ENCODE results near the gene RXRB.

Gene RXRB

DNA sequence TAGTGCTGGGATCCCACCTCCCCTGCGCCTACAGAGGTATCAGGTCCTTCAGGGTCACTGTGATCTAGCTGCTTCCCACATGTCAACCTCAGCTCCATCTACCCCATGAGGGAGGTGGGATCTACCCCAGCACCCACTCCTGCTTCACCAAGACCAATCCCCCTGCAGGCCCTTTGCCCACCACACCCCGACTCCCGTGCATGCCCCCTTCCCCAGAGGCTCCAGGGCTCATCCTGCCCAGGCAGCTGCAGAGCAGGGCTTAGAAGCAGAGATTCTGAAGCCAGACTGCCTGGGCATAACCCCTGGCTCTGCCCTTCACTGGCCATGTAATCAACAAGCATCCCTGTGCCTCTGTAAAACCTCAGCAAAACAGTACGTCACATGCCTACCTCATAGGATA, 25.7 kb downstream of the RXRB start:
- no peak for DNase-seq

DNA sequence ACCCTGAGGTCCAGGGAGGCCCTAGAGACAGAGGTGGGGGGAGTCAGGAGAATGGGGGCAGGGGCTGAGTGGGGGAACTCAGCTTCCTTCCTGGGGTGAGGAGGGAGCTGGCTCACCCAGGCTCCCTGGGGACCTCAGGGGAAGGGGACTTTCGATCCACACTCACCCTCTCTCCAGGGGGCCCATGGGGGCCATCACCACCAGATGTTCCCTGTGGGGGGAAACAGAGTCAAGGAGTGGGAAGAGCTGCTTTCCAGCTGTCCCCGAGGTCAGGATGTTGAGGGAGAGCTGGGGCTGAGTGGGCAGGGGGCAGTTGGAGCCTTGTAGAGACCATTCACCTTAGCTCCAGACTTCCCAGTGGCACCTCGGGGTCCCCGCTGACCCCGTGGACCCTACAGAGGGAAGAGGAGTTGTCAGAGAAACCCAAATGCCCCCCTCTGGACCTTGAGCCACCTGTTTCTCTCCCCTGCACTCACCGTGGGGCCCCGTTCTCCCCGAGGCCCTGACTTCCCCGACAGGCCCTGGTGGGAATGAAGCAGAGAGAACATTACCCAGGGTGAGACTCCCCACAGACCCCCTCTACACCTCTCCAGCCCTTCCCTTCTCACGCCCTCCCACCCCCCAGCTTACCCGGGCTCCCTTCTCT, 26.8 kb downstream of the RXRB start:
- no peak for DNase-seq

DNA sequence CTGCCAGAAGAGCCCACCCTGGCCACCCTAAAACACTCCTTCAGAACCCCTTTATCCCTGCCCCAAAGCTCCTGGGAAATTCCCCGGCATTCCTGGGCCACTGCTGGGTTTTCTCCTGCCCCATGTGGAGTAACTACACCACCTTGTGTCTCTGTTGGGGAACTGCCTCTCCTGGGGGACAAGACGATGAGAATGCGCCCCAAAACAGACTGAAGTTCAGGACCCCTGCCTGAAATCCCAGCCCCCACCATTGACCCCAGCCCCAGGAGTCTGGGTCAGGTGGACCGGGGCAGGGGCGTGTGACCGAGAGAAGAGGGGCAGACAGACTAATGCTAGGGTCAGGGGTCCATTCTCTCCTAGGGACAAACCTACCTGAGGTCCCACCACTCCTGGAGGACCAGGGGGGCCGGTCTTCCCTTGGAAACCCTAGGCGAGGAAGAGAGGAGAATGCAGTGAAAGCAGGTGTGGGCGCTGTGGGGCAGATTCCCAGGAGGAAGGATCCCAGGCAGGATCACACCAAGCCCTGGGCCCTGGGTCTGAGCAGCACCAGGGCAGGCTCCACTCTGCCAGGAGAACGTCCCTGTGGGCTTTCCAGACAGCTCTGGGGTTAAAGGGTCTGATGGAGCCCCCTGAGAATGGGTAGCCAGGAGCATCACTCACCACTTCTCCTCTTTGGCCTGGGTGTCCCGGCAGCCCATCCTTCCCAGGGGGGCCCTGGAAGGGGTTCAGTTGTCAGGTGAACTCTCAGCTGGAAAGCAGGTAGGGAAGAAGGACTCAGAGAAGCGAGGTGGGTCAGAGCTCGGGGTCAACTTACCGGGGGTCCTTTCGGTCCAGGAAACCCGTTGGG, 27.6 kb downstream of the RXRB start:
- DNase-seq, result no peak

DNA sequence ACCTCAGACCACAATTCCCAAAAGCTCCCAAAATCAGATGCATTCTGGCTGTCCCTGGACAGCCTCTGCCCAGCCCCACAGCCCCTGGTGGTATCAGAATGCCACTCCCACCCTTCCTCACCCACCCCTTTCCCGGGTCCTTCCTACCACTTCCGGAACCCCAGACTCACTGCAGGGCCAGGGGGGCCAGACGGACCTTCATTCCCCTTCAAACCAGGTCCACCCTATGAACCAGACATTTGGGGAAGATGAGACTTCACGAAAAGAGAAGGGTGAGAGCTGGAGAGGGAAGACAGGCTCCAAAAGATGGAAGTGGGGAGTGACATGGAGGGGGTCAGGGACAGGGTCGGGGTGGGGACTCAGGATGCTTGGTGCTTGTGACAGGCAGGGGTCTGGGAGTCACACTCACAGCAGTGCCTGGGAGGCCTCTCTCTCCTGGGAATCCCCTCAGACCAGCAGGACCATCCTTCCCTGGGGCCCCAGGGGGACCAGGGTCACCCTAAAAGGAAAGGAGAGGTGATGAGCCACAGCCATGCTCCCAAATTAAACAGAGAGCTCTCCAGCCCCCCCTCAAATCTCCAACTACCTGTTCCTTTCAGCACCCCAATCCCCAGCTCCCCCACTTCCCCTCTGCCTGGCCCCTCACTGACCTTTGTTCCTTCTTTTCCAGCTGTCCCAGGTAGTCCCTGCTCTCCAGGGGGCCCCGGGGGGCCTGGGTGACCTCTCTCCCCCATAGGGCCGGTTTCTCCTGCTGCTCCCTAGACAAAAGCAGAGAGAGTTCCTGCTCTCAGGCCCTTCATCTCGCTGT, 28.4 kb downstream of the RXRB start:
- no peak for DNase-seq

DNA sequence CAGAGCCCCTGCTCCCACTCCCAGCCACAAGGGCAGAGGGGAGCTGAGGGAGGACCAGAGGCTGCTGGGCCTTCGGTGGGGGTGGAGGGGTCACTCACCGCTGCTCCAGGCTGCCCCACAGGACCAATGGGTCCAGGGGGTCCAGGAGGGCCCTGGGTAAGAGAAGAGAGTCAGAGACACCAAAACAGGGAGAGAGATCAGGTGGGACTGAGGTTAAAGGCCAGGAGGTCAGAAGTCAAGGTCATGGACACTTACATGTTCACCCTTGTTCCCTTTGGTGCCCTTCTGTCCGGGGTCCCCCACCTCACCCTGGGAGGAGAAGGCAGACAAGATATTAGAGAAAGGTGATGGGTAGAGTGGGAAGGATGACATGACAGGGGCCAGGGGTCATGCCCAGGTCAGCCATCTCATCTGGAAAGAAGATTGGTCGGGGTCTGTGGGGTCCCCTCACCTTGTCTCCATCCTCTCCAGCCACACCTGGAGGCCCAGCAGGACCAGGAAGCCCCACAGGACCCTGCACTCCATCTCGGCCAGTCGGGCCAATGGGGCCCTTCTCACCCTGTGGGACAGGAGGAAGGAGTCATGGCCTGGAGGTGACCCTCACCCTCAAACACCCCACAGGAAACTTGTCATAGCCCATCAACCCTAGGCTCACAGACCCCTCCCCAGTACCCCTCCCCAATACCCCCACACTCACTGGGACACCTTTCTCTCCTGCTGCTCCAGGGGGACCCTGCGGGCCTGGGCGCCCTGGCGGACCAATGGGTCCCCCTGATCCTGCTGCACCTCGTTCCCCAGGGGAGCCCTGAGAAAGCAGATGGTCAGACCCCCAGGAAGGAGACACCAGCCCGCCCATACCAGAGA, 29.2 kb downstream of the RXRB start:
- no peak for DNase-seq

DNA sequence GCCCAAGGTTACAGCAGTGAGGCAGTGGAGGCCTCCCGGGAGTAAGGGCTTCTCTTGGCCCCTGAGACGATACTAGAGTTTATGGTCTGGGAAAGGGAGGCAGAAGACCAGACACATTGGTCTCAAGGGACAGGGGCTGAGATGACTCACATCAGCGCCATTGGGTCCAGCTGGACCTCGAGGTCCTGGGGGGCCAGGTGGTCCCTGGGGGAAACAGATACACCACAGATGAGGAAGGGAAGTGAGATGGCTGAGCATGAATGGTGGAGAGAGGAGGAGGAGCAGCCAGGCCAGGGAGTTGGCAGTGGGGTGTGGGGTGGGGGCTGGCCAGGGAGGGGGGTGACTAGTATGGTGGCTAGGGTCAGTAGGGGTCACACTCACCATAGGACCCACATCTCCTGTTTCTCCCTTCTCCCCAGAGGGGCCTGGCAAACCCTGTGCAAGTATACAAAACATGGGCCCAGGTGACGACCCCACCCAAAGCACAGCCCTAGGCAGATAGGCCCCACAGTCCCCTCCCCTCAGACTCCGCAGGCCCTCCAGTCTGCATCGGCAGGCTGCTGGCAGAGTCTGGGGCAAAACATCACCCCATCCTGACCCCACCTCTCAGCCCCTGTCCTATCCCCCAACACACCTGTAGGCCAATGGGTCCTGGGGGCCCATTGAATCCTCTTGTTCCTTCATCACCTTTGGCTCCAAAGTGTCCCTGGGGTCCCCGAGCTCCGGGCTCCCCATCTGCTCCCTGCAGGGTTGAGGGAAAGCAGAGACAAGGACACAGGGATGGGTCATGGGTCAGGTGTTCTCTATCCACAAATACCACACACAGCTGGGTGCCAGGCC, 30.1 kb downstream of the RXRB start:
- no peak for DNase-seq

DNA sequence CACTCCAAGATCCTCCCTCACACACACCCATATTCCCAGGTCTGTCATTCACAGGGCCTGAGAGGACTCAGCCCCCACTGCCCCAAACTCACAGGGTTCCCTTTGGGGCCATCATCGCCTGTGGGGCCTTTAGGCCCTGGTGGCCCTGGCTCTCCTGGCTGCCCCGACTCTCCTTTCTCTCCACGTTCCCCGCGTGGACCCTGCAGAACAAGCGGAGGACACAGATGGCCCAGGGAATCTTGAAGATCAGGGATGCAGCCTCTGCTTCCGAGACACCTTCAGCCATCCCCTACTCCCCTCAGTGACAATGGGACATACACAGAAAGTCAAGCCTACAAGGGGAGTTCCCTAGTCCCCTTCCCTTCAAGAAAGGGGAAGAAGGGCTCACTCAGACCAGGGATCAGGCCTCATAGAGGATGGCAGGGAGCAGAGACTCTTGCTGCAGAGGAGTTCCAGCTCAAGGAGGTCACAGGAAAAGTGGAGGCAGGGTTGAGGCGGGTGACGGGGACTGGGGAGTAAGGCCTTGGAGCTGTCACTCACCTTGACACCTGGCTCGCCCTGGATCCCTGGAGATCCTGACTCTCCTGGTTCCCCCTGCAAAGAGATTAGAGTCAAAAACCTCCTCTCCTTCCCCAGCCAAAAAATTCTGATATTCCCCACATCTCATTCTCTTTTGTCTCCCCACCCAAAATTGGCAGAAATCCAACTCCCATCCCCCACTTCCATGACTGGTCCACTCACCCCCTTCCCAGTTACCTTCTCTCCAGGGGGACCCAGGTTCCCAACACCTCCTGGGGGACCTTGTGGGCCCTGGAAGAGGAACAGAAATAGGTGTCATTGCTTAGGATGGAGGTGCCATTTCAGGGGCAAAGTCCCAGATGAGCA, 30.9 kb downstream of the RXRB start:
- no peak for DNase-seq

DNA sequence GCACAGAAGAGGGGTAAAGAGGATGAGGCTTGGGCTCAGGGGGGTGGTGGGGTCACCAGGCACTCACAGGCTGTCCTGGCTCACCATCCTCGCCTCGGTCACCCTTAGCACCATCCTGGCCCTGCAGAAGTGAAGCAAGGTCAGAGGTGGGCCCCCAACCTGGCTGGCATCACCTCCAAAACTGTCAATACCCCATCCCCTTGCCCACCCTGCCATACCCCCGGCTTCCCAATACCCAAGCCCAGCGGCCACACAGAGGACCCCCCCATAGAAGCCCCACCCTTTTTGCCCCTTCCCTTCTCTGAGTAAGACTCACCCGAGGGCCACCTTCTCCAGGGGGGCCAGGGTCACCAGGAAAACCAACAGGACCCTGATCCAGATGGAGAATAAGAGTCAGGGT, 31.8 kb downstream of the RXRB start:
- DNase-seq, result no peak

DNA sequence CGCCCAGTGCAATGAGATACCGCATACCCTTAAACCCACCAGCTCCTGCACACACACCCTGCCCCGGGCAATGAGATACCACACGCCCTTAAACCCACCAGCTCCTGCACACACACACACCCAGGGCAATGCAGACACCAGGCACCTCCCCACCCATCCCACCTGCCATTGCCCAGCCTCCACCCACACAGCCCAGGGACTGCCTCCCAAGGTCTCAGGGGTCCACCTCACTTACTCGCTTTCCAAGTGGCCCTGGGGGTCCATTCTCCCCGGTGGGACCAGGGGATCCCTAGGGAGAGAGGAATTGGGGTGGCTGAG, 32.2 kb downstream of the RXRB start:
- no peak for DNase-seq

DNA sequence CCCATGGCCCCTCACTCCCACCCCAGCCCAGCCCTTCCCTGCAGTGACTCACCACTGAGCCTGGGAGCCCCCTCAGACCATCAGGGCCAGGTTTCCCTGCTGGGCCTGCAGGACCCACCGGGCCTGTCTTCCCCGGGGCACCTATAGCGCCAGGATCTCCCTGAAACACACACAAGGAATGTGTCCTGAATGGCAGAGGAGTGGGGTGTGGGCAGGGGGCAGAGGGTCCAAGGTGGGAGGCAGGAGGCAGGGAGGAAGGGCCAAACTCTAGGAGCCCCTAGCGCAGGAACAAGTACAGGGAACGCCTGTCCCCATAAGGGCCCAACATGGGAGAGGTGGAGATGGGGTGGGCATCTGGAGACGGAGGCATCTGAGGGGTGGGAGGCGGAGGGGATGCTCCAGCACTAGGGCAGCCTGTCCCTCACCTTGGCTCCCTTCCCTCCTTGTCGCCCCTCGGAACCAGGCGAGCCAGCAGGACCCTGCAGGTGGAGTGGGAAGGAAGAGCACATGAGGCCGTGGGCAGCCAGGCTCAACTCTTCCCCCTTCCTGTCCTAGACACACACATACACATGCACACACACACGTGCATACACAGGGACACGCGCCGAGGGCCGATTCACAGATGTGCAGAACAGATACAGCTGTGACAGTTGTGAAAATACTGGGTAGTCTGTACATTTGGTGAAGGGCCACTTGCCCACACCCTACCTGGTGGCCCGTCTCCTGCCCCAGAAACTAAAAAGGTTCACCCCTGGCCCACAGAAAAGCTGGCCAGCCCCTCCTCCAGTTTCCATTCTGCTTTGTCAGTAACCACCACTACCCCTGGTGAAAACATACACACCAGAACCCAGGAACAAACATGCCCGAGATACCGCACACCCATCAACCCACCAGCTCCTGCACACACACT, 32.8 kb downstream of the RXRB start:
- DNase-seq, result no peak

DNA sequence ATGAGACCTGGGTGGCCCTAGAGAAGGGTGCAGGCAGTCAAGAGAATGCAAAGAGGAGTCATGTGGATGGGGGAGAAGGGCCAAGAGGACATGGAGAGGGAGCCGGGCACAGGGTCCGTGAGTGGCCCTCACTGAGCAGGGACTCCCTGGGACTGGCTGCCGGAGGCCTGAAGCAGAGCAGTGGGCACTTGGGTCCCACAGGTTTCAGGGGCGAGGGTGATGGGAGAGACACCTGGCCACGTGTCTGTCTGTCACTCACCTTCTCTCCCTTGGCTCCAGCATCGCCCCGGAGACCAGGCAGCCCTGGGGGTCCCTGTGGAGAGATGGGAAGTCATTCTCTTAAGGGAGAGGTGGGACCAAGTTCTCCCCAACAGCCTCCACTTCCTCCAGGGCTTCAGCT, 33.7 kb downstream of the RXRB start:
- DNase-seq, result no peak

DNA sequence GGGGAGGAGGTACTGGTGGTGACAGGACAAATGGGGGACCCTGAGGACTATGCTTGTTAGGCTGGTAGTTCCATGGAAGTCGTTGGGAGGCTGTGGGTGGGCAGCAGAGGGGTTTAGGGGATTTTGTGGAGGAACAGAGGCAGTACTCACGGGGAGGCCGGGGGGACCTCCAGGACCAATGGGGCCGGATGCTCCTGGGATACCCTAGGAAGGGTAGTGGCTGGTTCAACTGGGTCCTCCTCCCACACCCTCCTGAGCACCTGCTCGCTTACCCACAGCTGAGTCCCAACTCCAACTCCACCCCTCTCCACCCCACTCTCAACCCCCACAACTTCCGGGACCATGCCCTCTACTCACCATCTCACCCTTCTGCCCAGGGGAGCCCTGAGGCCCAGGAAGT, 34.1 kb downstream of the RXRB start:
- DNase-seq, result no peak

DNA sequence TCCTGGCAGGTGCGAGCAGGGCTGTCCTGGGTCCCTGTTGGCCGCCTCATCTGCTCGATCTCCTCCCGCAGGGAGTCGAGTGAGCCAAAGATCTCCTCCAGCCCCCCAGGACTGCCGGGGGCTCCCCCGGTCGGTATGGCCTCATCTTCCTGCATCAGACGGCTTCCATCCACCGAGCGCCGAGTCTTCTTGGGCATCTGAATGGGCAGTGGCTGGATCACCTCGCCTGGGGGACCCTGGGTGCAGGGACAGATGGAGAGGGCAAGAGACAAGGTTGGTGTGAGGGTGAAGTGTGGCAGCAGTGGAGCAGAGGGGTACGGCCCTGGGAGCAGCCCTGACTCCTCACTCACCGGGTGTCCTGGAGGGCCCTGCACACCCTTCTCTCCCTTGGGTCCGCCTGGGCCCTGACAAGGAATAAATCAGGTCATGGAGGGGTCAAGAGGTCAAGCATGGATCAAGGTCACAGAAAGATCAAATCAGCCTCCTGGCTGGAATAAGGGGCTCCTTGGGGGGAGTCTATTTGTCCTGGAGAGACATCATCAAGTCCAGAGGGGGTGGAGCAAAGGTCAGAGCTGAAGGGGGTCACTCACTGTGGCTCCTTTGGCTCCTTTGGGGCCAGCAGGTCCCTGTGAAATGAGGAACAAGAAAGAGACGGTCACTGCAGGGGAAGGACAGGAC, 34.7 kb downstream of the RXRB start:
- no peak for DNase-seq

DNA sequence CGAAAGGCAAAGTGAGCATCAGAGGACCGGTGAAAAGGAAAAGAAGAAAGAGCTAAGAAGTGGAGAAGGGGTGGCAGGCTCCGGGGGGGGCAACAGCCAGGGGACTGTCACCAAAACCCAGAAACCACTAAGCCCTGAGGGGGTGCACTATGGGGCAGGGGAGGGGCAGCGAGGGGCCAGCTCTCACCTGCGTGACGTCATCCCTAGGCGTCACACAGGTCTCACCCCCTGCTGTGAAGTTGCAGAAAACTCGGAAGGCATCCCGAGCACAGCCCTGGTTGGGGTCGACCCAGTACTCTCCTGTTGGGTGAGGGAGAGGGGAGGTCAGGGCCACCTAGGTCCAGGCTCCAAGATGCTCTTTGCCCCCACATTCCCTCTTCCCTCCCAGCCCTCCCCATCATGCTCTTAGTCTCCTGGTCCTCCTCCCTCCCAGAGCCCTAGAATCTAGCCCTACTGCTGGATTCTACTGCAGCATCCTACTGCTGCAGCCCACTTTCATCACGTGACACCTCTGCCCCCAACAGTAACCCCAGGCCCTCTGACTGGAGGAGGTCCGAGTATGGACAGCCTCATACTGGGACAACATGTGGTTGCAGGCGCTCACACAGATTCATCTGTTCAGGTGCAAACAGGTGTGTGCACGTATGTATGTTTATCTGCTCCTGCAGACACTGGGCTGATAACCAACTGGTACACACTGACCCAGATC, 35.6 kb downstream of the RXRB start:
- DNase-seq, result no peak

DNA sequence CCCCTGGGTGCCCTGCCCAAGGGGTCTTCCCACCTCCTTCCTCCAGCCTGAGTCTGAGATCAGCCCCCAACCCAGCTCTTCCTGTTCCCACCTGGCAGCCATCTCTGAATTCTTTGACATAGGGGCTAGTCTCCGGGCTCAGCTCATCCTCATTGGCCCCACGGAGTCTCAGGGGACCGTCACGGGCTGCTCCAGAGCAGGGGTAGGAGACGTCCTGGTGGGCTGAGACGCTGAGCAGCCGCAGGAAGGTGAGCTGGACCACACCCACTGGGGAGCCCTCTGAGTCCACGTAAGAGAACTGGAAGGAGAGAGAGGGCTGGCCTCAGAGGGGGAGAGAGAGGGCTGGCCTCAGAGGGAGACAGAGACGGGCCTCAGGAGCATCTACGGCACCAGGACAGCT, 36.3 kb downstream of the RXRB start:
- DNase-seq, result no peak

DNA sequence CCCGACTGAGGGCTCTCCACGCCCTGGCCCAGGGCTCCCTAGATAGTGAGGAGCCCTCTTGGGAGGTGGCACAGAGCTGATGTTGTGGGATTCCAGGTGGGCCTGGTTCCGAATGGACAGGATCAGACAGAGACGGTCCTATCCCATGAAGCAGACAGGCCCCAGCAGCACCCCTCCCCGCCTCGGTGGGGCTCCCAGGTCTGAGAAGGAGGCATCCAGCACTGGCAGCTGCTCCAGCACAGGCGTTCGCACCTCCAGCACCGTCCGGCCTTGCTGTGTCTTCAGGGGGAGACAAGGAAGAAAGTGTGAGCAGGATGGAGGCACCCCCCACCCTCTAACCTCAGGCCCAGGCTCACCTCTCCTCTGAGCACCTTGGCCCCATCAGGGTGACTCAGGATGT, 36.9 kb downstream of the RXRB start:
- no peak for DNase-seq

DNA sequence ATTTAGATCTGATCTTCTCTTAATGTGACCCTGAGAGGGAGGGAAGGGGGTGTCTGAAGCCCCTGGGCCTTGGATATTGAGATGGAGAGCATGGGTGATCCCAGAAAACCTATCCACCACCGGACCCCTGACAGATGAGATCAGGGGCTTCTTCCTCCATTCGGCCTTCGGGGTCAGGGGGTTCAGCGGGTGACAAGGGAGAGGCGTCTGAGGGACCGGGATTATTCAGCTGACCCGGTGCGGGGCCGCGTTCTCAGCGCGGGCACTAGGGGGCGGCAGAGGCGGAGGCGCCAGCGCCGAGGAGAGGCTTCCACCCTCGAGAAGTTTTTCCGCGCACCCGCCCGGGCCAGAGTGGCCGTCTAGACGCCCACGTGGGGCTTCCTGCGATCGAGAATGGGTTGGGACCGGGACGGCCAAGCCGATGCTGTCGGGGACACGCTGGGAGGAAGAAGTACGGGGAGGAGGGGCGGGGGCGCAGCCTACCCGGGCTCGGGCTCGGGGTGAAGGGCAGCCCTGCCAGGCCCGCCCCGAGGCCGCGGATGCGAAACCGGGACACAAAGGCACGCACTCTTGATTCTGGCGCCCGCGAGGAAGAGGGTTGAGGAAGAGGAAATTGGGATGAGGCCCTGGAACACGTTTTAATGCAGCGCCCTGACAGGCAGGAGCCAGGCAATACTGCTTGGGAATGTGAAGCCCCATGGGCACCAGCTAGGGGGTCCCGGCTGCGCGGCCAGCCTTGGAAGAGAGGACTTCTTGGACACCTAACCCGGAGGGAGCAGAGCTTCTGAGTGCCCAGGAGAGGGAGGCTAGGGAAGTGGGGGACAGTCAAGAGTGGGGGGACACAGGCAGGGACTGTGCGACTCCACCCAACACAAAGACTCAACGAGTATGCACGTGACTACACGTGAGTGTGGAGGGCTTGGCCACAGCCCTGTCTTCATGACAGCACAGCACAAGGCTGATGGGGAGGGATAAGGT, 38.8 kb downstream of the RXRB start:
- DNase-seq, result peak; percentile 86

All from CD4-positive, alpha-beta T cell treated with Interleukin-10 for 1 hour (primary cell).